ENCODE measurements around the gene ANXA2R. TPM values are rescaled to one million over a fixed set of nuclear protein-coding genes. Genes with fewer than 3 reads are reported as not detected.

Gene ANXA2R
- total and polyA plus RNA-seq, 2 of the 13 experiments (the other 11 are each of a cell fraction or from before 2014, with no cell fraction given): 0.95 to 1.3 TPM

GRCh38 chr5:43065948-43066798 lies 26.1 kb upstream of the ANXA2R start (continued):
- TF ChIP-seq, protein P1, sequence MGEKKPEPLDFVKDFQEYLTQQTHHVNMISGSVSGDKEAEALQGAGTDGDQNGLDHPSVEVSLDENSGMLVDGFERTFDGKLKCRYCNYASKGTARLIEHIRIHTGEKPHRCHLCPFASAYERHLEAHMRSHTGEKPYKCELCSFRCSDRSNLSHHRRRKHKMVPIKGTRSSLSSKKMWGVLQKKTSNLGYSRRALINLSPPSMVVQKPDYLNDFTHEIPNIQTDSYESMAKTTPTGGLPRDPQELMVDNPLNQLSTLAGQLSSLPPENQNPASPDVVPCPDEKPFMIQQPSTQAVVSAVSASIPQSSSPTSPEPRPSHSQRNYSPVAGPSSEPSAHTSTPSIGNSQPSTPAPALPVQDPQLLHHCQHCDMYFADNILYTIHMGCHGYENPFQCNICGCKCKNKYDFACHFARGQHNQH (CRISPR knock-in tag; IDR thresholded peaks at IDR 0.05): no peak; the same call in 1 of the 2 replicates
- TF ChIP-seq ZFP90 (CRISPR knock-in tag; IDR thresholded peaks at IDR 0.05; ENCODE audit: borderline replicate concordance) (0 out of 2 replicates have a peak, but pooled peaks have one; percentile 29), TSC22D2 (CRISPR knock-in tag; IDR thresholded peaks at IDR 0.05; ENCODE audit: borderline replicate concordance) (0 out of 2 replicates have a peak, but pooled peaks have one; percentile 23), NFIC (IDR thresholded peaks at IDR 0.05; ENCODE audit: low read length) (peak; percentile 31; the same call in 1 of the 2 replicates), ERF (CRISPR knock-in tag; IDR thresholded peaks at IDR 0.05) (peak; percentile 39; the same call in 1 of the 2 replicates), MYC (CRISPR knock-in tag; IDR thresholded peaks at IDR 0.05; ENCODE audit: borderline replicate concordance) (peak; percentile 36; the same call in 1 of the 2 replicates), NR1H2 (CRISPR knock-in tag; IDR thresholded peaks at IDR 0.05; ENCODE audit: borderline replicate concordance, low read depth) (0 out of 2 replicates have a peak, but pooled peaks have one; percentile 14), MAFG (CRISPR knock-in tag; IDR thresholded peaks at IDR 0.05) (no peak), ZNF772 (CRISPR knock-in tag; IDR thresholded peaks at IDR 0.05) (peak; percentile 6; the same call in 1 of the 2 replicates), HOXD1 (CRISPR knock-in tag; IDR thresholded peaks at IDR 0.05) (peak; percentile 25; the same call in 1 of the 2 replicates), ZNF274 (CRISPR knock-in tag; IDR thresholded peaks at IDR 0.05) (0 out of 2 replicates have a peak, but pooled peaks have one; percentile 35), ZIK1 (CRISPR knock-in tag; IDR thresholded peaks at IDR 0.05; ENCODE audit: borderline replicate concordance, low read depth) (peak; percentile 47; the same call in 1 of the 2 replicates), ZNF264 (CRISPR knock-in tag; IDR thresholded peaks at IDR 0.05) (peak; percentile 29; the same call in 1 of the 2 replicates), ZNF563 (CRISPR knock-in tag; IDR thresholded peaks at IDR 0.05) (no peak), ZNF747 (CRISPR knock-in tag; IDR thresholded peaks at IDR 0.05; ENCODE audit: borderline replicate concordance) (0 out of 2 replicates have a peak, but pooled peaks have one; percentile 1), ZNF20 (CRISPR knock-in tag; IDR thresholded peaks at IDR 0.05) (0 out of 2 replicates have a peak, but pooled peaks have one; percentile 46)
- TF ChIP-seq, protein P2, sequence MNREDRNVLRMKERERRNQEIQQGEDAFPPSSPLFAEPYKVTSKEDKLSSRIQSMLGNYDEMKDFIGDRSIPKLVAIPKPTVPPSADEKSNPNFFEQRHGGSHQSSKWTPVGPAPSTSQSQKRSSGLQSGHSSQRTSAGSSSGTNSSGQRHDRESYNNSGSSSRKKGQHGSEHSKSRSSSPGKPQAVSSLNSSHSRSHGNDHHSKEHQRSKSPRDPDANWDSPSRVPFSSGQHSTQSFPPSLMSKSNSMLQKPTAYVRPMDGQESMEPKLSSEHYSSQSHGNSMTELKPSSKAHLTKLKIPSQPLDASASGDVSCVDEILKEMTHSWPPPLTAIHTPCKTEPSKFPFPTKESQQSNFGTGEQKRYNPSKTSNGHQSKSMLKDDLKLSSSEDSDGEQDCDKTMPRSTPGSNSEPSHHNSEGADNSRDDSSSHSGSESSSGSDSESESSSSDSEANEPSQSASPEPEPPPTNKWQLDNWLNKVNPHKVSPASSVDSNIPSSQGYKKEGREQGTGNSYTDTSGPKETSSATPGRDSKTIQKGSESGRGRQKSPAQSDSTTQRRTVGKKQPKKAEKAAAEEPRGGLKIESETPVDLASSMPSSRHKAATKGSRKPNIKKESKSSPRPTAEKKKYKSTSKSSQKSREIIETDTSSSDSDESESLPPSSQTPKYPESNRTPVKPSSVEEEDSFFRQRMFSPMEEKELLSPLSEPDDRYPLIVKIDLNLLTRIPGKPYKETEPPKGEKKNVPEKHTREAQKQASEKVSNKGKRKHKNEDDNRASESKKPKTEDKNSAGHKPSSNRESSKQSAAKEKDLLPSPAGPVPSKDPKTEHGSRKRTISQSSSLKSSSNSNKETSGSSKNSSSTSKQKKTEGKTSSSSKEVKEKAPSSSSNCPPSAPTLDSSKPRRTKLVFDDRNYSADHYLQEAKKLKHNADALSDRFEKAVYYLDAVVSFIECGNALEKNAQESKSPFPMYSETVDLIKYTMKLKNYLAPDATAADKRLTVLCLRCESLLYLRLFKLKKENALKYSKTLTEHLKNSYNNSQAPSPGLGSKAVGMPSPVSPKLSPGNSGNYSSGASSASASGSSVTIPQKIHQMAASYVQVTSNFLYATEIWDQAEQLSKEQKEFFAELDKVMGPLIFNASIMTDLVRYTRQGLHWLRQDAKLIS (CRISPR knock-in tag; IDR thresholded peaks at IDR 0.05): no peak
- TF ChIP-seq, protein P3, sequence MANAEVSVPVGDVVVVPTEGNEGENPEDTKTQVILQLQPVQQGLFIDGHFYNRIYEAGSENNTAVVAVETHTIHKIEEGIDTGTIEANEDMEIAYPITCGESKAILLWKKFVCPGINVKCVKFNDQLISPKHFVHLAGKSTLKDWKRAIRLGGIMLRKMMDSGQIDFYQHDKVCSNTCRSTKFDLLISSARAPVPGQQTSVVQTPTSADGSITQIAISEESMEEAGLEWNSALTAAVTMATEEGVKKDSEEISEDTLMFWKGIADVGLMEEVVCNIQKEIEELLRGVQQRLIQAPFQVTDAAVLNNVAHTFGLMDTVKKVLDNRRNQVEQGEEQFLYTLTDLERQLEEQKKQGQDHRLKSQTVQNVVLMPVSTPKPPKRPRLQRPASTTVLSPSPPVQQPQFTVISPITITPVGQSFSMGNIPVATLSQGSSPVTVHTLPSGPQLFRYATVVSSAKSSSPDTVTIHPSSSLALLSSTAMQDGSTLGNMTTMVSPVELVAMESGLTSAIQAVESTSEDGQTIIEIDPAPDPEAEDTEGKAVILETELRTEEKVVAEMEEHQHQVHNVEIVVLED (CRISPR knock-in tag; IDR thresholded peaks at IDR 0.05; ENCODE audit: borderline replicate concordance): no peak
- TF ChIP-seq, protein P4, sequence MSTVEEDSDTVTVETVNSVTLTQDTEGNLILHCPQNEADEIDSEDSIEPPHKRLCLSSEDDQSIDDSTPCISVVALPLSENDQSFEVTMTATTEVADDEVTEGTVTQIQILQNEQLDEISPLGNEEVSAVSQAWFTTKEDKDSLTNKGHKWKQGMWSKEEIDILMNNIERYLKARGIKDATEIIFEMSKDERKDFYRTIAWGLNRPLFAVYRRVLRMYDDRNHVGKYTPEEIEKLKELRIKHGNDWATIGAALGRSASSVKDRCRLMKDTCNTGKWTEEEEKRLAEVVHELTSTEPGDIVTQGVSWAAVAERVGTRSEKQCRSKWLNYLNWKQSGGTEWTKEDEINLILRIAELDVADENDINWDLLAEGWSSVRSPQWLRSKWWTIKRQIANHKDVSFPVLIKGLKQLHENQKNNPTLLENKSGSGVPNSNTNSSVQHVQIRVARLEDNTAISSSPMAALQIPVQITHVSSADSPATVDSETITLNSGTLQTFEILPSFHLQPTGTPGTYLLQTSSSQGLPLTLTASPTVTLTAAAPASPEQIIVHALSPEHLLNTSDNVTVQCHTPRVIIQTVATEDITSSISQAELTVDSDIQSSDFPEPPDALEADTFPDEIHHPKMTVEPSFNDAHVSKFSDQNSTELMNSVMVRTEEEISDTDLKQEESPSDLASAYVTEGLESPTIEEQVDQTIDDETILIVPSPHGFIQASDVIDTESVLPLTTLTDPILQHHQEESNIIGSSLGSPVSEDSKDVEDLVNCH (CRISPR knock-in tag; IDR thresholded peaks at IDR 0.05): no peak
